Subcutaneous abdominal adipose tissue (tissue), 5 donors: ENCODE data around the gene HOMER2.
"Not testable (repeated sequence)": the region's sequence is repeated elsewhere in the genome, so short reads cannot be mapped to it uniquely, and the experiment has no call there.

Source experiments
- H3K27ac ChIP-seq: one replicate; pipeline ENCODE4 v1.7.0; 2013; ENCODE audit warnings: low read depth, mild to moderate bottlenecking, inconsistent platforms, low read length, moderate library complexity
- H3K27me3 ChIP-seq, 5 donors: one replicate each; pipeline ENCODE4 v1.7.0; 2013; ENCODE audit warnings: low read length in 5 of 5, inconsistent platforms in 1 of 5; ENCODE audit not compliant: control insufficient read depth in 5 of 5, insufficient read depth in 4 of 5
- H3K36me3 ChIP-seq, 5 donors: one replicate each; pipeline ENCODE4 v1.7.0; 2013; ENCODE audit warnings: low read length in 5 of 5; ENCODE audit not compliant: control insufficient read depth in 5 of 5, insufficient read depth in 5 of 5
- H3K4me1 ChIP-seq, 5 donors: one replicate each; pipeline ENCODE4 v1.7.0; 2013; ENCODE audit warnings: low read length in 5 of 5, mild to moderate bottlenecking in 3 of 5, moderate library complexity in 1 of 5; ENCODE audit not compliant: control insufficient read depth in 5 of 5, insufficient read depth in 5 of 5
- H3K4me3 ChIP-seq, 5 donors: one replicate each; pipeline ENCODE4 v1.7.0; 2013; ENCODE audit warnings: low read length in 5 of 5, low read depth in 1 of 5
- H3K9ac ChIP-seq, 5 donors: one replicate each; pipeline ENCODE4 v1.7.0; 2013; ENCODE audit warnings: low read length in 5 of 5, mild to moderate bottlenecking in 4 of 5, moderate library complexity in 3 of 5
- H3K9me3 ChIP-seq, 5 donors: one replicate each; pipeline ENCODE4 v1.7.0; 2013; ENCODE audit warnings: low read length in 5 of 5; ENCODE audit not compliant: control insufficient read depth in 5 of 5
- donor health status: healthy.
- donor health status: healthy.
- donor health status: healthy.
- donor health status: healthy.
- donor health status: healthy.

HOMER2 gene

DNA sequence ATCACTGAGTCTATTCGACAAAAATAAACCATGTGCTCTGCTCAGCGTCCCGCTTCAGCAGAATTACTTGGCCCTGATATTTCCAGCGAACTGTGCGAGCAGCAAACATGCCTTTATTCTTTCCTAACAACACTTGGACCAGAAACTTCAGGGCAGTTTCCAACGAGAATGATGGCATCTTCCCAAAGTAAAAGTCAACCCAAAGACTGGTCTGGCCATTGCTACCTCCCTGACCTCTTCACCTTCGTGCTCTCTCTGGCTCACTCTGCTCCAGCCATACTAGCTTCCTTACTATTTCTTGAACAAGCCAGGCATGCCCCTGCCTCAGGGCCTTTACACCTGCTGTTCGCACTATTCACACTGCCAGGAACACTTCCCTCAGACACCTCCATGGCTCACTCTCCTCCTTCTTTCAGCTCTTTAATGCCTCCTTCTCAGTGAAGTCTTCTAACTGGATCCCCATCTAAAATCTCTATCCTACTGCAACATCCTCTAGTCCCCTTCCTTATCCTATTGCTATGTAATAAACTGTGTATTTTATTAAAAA, 6.3 kb downstream of the HOMER2 start:
- H3K4me3 ChIP-seq, result no peak overlapping the region
- H3K27ac ChIP-seq, result no peak overlapping the region
- H3K9ac ChIP-seq, result no peak overlapping the region
- peaks cover 0 to 9% (median 0%) of the 10 kb centered on the region in 5 donors for H3K27me3 ChIP-seq
- no peaks in the 10 kb centered on the region for H3K9me3 ChIP-seq
- H3K36me3 ChIP-seq, result no peaks in the 10 kb centered on the region
- H3K4me1 ChIP-seq, result peaks cover 0 to 4% (median 0%) of the 10 kb centered on the region in 5 donors

DNA sequence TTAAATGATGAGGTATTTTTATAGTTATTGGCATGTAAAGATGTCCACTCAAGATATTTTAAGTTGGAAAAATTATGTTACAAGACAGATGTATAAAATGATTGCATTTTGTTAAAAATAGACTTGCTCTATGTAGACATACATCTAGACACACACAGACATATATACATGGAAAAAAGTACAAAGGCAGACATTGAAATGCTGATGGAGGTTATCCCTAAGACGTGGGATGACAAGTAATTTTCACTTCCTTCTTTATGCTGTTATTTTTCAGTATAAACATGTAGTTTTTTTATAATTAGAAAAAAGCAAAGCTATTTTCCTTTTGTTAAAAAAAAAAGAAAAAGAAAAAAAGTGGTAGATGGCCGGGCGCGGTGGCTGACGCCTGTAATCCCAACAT, 7.2 kb downstream of the HOMER2 start:
- Histone ChIP-seq H3K27me3 (peaks cover 0 to 9% (median 0%) of the 10 kb centered on the region in 5 donors), H3K4me3 (no peak overlapping the region), H3K9ac (no peak overlapping the region), H3K4me1 (peaks cover 0 to 4% (median 0%) of the 10 kb centered on the region in 5 donors), H3K9me3 (no peaks in the 10 kb centered on the region), H3K36me3 (no peaks in the 10 kb centered on the region), H3K27ac (no peak overlapping the region)

DNA sequence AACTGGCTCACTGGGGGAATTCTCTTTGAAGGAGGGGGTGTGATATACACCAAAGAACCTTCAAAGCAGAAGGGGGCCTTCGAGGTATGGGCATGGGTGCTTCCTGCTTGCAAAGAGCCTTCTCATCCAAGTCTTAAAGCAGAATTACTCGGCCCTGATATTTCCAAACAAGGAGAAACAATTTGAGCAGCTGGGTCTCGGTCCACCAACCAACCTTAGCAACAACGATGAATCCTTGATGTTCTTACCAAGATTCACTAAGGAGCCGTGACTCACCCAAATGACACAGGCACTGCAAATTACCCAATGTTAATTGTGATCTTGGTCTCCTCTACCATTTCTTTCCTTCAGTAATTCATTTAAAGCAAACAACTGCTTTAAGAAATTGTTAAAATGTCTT, 7.7 kb downstream of the HOMER2 start:
- Histone ChIP-seq H3K4me1 (peaks cover 0 to 4% (median 0%) of the 10 kb centered on the region in 5 donors), H3K27me3 (peaks cover 0 to 9% (median 0%) of the 10 kb centered on the region in 5 donors), H3K9me3 (no peaks in the 10 kb centered on the region), H3K27ac (no peak overlapping the region), H3K36me3 (no peaks in the 10 kb centered on the region), H3K9ac (no peak overlapping the region), H3K4me3 (no peak overlapping the region)

DNA sequence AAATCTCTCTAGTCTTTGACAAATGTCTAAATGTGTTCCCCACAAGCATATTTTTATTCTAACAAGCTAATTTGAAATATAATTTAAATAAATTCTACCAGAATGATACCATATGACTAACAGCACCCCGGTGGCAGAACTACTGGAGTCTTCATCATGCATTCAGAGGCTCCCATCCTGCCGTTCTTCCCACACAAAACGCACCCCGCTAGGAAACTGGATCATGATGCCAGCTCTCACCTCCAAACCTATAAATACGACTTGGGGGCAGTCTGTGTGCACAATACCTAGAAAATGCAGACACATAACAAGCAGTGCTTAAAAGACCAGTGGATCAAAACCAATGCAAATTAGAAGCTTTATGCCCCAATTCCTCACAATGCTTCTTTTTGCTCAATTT, 8.5 kb downstream of the HOMER2 start:
- H3K36me3 ChIP-seq, result no peaks in the 10 kb centered on the region
- no peak overlapping the region for H3K4me3 ChIP-seq
- H3K9me3 ChIP-seq, result no peaks in the 10 kb centered on the region
- H3K27ac ChIP-seq, result no peak overlapping the region
- peaks cover 0 to 5% (median 0%) of the 10 kb centered on the region in 5 donors for H3K27me3 ChIP-seq
- H3K9ac ChIP-seq, result no peak overlapping the region
- peaks cover 0 to 4% (median 0%) of the 10 kb centered on the region in 5 donors for H3K4me1 ChIP-seq

DNA sequence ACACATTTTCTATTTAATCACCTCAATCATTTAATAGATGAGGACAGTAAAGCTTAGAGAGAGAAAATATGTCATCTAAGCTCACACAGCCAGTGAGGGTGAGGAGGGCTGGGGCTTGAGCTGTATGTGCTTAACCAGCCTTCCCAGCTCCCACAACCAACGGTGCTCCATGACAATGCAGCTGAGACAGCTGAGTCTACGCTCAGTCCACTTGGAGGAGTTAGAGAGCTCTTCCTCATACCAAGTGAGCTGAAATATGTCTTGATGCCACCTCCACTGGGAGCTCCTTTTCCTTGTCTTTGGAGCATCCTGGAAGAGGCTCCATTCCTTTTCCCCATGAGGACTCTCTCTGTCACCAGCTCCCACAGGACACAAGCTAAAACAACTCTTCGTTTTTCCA, 9.3 kb downstream of the HOMER2 start:
- H3K27ac ChIP-seq, result no peak overlapping the region
- peaks cover 0 to 4% (median 0%) of the 10 kb centered on the region in 5 donors for H3K4me1 ChIP-seq
- no peaks in the 10 kb centered on the region for H3K36me3 ChIP-seq
- no peaks in the 10 kb centered on the region for H3K9me3 ChIP-seq
- H3K4me3 ChIP-seq, result no peak overlapping the region
- H3K9ac ChIP-seq, result no peak overlapping the region
- no peaks in the 10 kb centered on the region for H3K27me3 ChIP-seq

DNA sequence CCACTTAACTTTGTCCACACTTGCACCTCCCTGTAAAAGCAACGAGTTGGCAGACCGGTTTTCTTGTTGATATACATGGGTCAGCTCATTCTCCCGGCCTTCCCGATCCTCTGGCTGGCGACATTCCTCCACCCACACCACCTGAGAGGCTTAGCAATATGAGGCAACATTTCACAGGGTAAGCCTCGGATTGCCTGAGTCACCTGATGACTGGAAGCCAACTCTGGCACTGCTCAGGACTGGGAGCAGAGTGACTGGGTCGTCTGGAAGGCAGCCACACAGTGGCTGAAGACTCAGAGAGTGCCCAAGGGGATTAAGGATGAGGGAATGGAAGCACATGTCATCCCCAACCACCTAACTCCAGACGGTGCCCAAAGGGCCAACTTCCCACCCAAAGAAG, 9.8 kb downstream of the HOMER2 start:
- Histone ChIP-seq H3K36me3 (no peaks in the 10 kb centered on the region), H3K4me1 (peaks cover 0 to 4% (median 0%) of the 10 kb centered on the region in 5 donors), H3K4me3 (no peak overlapping the region), H3K27ac (no peak overlapping the region), H3K9me3 (no peaks in the 10 kb centered on the region), H3K27me3 (no peaks in the 10 kb centered on the region), H3K9ac (no peak overlapping the region)

DNA sequence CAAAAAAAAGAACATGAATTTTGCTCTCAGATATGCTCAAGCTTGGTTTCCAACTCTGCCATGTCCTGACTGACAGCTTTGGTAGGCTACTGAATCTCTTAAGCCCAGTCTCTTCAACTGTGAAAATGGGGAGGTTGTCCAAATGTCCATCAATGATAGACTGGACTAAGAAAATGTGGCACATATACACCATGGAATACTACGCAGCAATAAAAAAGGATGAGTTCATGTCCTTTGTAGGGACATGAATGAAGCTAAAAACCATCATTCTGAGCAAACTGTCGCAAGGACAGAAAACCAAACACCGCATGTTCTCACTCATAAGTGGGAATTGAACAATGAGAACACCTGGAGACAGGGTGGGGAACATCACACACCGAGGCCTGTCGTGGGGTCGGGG, 12.8 kb downstream of the HOMER2 start:
- not testable (repeated sequence) for H3K4me1 ChIP-seq, H3K27ac ChIP-seq

DNA sequence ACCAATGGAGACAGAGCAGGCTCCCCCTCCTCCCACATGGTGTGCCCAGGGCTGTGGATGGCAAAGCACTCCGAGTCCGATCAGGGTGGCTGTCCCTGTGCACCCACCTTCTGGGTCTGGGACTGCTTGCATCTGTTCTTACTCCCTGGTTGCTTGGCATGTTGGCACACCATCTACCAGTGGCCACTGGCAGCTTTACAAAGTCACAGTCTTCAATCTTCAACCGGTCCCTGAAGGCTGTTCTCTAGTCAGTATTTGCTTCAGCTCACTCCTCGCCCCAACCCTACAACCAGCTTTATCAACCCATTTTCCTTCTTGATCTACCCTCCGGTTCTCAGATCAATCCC, 14.8 kb downstream of the HOMER2 start:
- Histone ChIP-seq H3K36me3 (no peaks in the 10 kb centered on the region), H3K9ac (no peak overlapping the region), H3K27ac (no peak overlapping the region), H3K4me3 (no peak overlapping the region), H3K4me1 (peaks cover 0 to 4% (median 0%) of the 10 kb centered on the region in 5 donors), H3K9me3 (no peaks in the 10 kb centered on the region), H3K27me3 (no peaks in the 10 kb centered on the region)

More for the DNA sequence above, 12.8 kb downstream of the HOMER2 start:
- not testable (repeated sequence) for H3K36me3 ChIP-seq, H3K9ac ChIP-seq, H3K9me3 ChIP-seq, H3K27me3 ChIP-seq, H3K4me3 ChIP-seq

DNA sequence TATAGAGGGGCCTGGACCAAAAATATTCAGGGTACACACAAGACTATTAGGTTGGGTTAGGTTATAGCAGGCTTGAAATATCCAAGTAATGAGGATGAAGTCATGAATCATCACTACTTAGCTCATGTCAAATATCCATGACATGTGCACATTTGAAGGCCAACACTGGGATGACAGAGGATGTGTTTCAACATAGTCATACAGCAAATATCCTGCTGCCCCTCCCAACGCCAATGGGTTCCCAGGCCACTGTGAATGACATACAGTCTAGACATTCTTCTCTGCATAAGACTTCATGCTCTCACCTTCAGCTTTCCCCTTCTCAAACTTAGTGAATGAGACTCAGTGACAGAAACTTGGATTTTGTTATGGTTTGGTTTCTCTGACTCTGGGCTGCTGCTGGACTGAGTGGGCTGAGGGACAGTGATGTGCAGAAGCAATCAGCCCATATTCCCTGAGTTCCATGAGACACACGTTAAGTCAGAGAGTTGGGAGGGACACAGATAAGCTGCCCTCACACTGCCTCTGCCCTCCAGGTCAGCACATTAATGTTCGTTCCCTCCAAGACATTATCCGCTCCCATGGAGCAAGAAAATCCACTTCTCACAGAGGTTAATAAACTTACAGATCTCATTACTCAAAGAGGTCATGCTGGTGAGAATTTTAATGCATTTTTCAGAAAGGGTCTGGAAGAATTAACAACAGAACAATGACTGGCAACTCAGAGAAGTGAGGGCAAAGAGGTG, 15.4 kb downstream of the HOMER2 start:
- no peaks in the 10 kb centered on the region for H3K27me3 ChIP-seq

DNA sequence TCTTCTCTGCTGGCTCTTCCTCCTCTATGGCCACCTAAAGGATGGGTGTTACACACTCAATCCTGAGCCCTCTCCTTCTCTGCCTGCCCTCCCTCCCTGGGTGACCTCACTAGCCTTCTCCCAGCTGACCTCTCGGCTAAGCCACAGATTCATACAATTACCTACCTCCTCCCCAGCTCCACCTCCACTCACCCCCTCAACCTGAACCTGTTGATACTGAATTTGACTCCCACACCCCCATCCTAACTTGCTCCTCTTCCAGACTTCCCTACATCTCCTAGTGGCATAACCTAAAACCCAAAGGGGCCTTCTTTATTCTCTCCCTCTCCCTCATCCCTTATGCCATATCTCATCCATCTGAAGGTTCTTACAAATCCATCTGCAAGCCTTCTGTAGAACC, 17.1 kb downstream of the HOMER2 start:
- H3K27ac ChIP-seq, result no peak overlapping the region
- H3K36me3 ChIP-seq, result no peaks in the 10 kb centered on the region
- no peaks in the 10 kb centered on the region for H3K4me1 ChIP-seq
- no peak overlapping the region for H3K9ac ChIP-seq
- no peaks in the 10 kb centered on the region for H3K9me3 ChIP-seq
- no peaks in the 10 kb centered on the region for H3K27me3 ChIP-seq
- no peak overlapping the region for H3K4me3 ChIP-seq

More for the DNA sequence above, 15.4 kb downstream of the HOMER2 start:
- Histone ChIP-seq H3K36me3 (no peaks in the 10 kb centered on the region), H3K9me3 (no peaks in the 10 kb centered on the region), H3K9ac (no peak overlapping the region), H3K27ac (no peak overlapping the region), H3K4me1 (no peaks in the 10 kb centered on the region), H3K4me3 (no peak overlapping the region)
